GM06990 (cell line): ENCODE results near the gene KRT73.
A peak's percentile ranks its signal among the peaks of the same experiment; 100 is the strongest.

Experiments
- DNase-seq: peaks from one replicate; pipeline ENCODE4 v3.0.0-alpha.2; 2011; ENCODE audit not compliant: insufficient read length; ENCODE audit errors: extremely low read depth
- H3K27me3 ChIP-seq: replicated peaks from 2 replicates; pipeline ENCODE4 v1.6.0; 2011; ENCODE audit warnings: low read length; ENCODE audit not compliant: control insufficient read depth, insufficient read depth
- H3K36me3 ChIP-seq: 2 replicates; pipeline ENCODE4 v1.5.1; 2011; ENCODE audit warnings: low read length; ENCODE audit not compliant: control insufficient read depth, insufficient read depth
- H3K4me3 ChIP-seq: replicated peaks from 2 replicates; pipeline ENCODE4 v1.5.1; 2011; ENCODE audit warnings: low read depth, mild to moderate bottlenecking, control low read depth, low read length
- TF ChIP-seq, protein P1 (sequence below): IDR thresholded peaks from 2 replicates; pipeline ENCODE4 v1.5.1; 2011; ENCODE audit warnings: low read length, control low read depth, mild to moderate bottlenecking, inconsistent platforms; ENCODE audit not compliant: insufficient read depth, poor library complexity, severe bottlenecking

The KRT73 gene

DNA sequence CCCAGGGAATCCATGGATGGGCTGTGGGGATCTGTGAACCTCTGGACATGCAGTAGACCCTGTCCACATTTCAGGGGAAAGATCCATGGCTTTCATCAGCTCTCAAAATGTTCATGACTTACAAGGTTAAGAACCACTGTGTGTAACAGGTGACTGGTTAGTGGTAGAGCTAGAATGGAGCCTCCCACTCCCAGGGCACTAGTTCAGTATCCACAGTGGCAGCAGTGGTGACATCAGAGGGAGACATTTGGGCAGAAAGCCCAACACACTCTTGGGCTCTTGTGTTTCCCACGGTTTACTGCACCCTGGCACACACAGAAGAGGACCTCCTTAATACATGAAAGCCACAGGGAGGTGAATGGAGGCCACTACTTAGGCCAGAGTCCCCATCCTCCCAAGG, 53.8 kb downstream of the KRT73 start:
- H3K36me3 ChIP-seq: no peaks in the 10 kb centered on the region
- H3K4me3 ChIP-seq: no peak overlapping the region
- DNase-seq: no peak
- TF ChIP-seq, protein P1, sequence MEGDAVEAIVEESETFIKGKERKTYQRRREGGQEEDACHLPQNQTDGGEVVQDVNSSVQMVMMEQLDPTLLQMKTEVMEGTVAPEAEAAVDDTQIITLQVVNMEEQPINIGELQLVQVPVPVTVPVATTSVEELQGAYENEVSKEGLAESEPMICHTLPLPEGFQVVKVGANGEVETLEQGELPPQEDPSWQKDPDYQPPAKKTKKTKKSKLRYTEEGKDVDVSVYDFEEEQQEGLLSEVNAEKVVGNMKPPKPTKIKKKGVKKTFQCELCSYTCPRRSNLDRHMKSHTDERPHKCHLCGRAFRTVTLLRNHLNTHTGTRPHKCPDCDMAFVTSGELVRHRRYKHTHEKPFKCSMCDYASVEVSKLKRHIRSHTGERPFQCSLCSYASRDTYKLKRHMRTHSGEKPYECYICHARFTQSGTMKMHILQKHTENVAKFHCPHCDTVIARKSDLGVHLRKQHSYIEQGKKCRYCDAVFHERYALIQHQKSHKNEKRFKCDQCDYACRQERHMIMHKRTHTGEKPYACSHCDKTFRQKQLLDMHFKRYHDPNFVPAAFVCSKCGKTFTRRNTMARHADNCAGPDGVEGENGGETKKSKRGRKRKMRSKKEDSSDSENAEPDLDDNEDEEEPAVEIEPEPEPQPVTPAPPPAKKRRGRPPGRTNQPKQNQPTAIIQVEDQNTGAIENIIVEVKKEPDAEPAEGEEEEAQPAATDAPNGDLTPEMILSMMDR: no peak
- H3K27me3 ChIP-seq: peaks cover 6% of the 10 kb centered on the region

DNA sequence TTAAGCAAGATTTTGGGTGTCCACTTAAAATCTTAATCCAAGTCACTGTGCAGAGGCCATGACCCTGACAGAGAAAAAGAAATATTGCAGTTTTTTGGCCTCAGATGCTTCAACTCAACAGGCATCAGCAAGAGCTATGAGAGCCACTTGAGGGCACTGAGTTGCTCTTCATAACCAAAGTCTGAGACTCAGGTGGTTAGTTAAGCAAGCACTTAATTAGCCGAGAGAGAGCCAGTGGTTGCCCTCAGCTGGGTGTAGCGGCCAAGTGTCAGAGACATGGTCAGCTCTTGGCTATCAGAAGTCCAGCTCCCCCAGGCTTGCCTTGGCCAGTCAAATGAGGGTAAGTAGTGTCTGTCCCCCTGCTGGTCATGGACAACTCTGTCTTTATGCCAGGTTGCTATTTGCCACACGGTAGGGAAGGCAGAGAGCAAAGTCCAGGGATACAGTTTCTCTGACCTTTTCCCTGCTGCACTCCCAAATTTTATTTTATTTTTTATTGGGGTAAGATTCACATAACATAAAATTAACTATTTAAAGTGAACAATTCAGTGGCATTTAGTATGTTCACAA, 56.4 kb downstream of the KRT73 start:
- Histone ChIP-seq H3K36me3 (no peaks in the 10 kb centered on the region), H3K4me3 (no peak overlapping the region), H3K27me3 (peaks cover 5% of the 10 kb centered on the region)
- TF ChIP-seq, protein P1: peak; percentile 25
- no peak for DNase-seq

DNA sequence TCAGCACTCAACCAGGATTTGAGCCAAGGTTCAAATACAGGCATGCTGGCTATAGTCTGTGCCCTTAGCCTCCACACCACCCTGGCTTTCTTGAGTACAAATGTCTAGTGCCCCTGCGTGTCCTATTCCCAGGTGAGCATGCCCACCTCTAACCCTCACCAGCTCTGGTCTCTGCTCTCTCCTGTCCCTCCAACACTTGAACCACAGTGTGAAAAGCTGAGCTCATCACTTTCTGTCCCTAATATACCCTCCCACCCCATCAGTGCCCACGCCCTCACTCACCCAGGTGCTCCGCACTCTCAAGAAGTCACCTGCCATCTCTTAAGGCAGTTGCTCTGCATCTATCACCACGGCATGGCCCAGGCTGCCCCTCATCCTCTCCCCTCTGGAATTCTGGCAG, 58.4 kb downstream of the KRT73 start:
- TF ChIP-seq, protein P1: no peak

GRCh38 chr12:52558781-52559445, 59.4 kb downstream of the KRT73 start:
- peaks cover 1% of the 10 kb centered on the region for H3K27me3 ChIP-seq
- no peak for DNase-seq
- H3K4me3 ChIP-seq: no peak overlapping the region
- TF ChIP-seq, protein P1: no peak
- H3K36me3 ChIP-seq: no peaks in the 10 kb centered on the region

More for the DNA sequence above, 58.4 kb downstream of the KRT73 start:
- DNase-seq: no peak
- Histone ChIP-seq H3K27me3 (peaks cover 3% of the 10 kb centered on the region), H3K36me3 (no peaks in the 10 kb centered on the region), H3K4me3 (no peak overlapping the region)
